GM19372 (cell line): Measurements from ENCODE around the gene MMAB.
"Not testable (repeated sequence)": the region's sequence is repeated elsewhere in the genome, so short reads cannot be mapped to it uniquely, and the experiment has no call there.

Experiments
- ATAC-seq: cut with Tn5 transposase; IDR thresholded peaks from one replicate; pipeline ENCODE4 v1.9.1; 2021; ENCODE audit warnings: mild to moderate bottlenecking, low read depth, moderate library complexity; ENCODE audit not compliant: unreplicated experiment

The MMAB gene

GRCh38 chr12:109604132-109604585, 30.9 kb upstream of the MMAB start:
- ATAC-seq: no peak

GRCh38 chr12:109602132-109602531, 28.8 kb upstream of the MMAB start:
- not testable (repeated sequence) for ATAC-seq

GRCh38 chr12:109601557-109601956, 28.3 kb upstream of the MMAB start:
- ATAC-seq: no peak

GRCh38 chr12:109600995-109601394, 27.7 kb upstream of the MMAB start:
- ATAC-seq: no peak

GRCh38 chr12:109600481-109600880, 27.2 kb upstream of the MMAB start:
- no peak for ATAC-seq

- ATAC-seq: no peak
Measured at GRCh38 chr12:109599087-109599486, 25.8 kb upstream of the MMAB start.

- ATAC-seq: no peak
Measured at GRCh38 chr12:109598428-109598854, 25.1 kb upstream of the MMAB start.

GRCh38 chr12:109597795-109598427, 24.6 kb upstream of the MMAB start:
- ATAC-seq: no peak

GRCh38 chr12:109597414-109597794, 24.1 kb upstream of the MMAB start:
- no peak for ATAC-seq

GRCh38 chr12:109596418-109597244, 23.3 kb upstream of the MMAB start:
- ATAC-seq: no peak

GRCh38 chr12:109595321-109595902, 22.1 kb upstream of the MMAB start:
- no peak for ATAC-seq

GRCh38 chr12:109594556-109595317, 21.4 kb upstream of the MMAB start:
- ATAC-seq: no peak

GRCh38 chr12:109592905-109593272, 19.6 kb upstream of the MMAB start:
- no peak for ATAC-seq

- no peak for ATAC-seq
Measured at GRCh38 chr12:109592195-109592904, 19.0 kb upstream of the MMAB start.

GRCh38 chr12:109591041-109591440, 17.7 kb upstream of the MMAB start:
- ATAC-seq: no peak

GRCh38 chr12:109590566-109590965, 17.3 kb upstream of the MMAB start:
- ATAC-seq: no peak

GRCh38 chr12:109589691-109590245, 16.5 kb upstream of the MMAB start:
- no peak for ATAC-seq

- ATAC-seq: no peak
Measured at GRCh38 chr12:109589240-109589590, 15.9 kb upstream of the MMAB start.

- ATAC-seq: no peak
Measured at GRCh38 chr12:109588461-109589239, 15.3 kb upstream of the MMAB start.
